ENCODE data around the gene GALNT10. TPM values are rescaled to one million over a fixed set of nuclear protein-coding genes. Genes with fewer than 3 reads are reported as not detected.

The GALNT10 gene
- total RNA-seq, 2 donors from 2014 or later: 30.2 to 43.4 TPM

DNA sequence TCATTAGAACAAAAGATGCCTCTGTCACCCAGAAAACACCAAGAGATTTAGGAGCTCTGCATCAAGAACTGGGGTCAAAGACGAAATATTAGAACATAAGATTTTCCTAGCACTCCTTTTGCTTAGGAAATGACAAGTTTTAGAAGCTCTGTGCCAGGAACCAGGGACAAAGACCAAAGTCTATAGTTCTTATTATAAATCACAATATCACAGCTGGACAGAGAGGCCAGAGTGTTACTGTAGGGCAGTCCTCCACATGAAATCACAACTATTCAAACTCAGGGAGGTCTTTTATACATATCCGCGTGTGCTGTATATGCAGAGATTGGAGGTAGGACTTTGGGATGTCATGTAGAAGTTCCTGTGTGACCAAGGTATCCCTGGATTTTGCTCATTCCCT is 138.5 kb downstream of the GALNT10 start:
- no peak overlapping the region for H3K4me3 Mint-ChIP-seq
- H3K36me3 Mint-ChIP-seq (ENCODE audit: low read depth): peaks cover 15% of the 10 kb centered on the region
- H3K4me1 Mint-ChIP-seq: peaks cover 6% of the 10 kb centered on the region
- no peak overlapping the region for H3K4me3 ChIP-seq (ENCODE audit: low read length)
- H3K9ac ChIP-seq (ENCODE audit: extremely low read depth, low read length, poor library complexity, severe bottlenecking): no peak overlapping the region
- no peaks in the 10 kb centered on the region for H3K27me3 Mint-ChIP-seq (ENCODE audit: insufficient read depth)
- no peak overlapping the region for H3K27ac Mint-ChIP-seq
- no peaks in the 10 kb centered on the region for H3K27me3 ChIP-seq (ENCODE audit: control insufficient read depth, insufficient read depth, low read length, poor library complexity, severe bottlenecking)
- H3K27ac ChIP-seq (ENCODE audit: low read depth, low read length): no peak overlapping the region
- no peaks in the 10 kb centered on the region for H3K4me1 ChIP-seq (ENCODE audit: control insufficient read depth, insufficient read depth, low read length)
- WGBS, 2 experiments (ENCODE audit: insufficient coverage in 1 of 2, insufficient read length in 1 of 2): 90 to 93% methylated on average over 1 to 3 of the region's 3 CpGs
- peaks cover 54% of the 10 kb centered on the region for H3K36me3 ChIP-seq (ENCODE audit: control insufficient read depth, insufficient read depth, low read length)
- DNase-seq: no peak
- peaks cover 13% of the 10 kb centered on the region for H3K9me3 ChIP-seq (ENCODE audit: control insufficient read depth, low read length)
- peaks cover 2% of the 10 kb centered on the region for H3K9me3 Mint-ChIP-seq
- TF ChIP-seq, protein P1, sequence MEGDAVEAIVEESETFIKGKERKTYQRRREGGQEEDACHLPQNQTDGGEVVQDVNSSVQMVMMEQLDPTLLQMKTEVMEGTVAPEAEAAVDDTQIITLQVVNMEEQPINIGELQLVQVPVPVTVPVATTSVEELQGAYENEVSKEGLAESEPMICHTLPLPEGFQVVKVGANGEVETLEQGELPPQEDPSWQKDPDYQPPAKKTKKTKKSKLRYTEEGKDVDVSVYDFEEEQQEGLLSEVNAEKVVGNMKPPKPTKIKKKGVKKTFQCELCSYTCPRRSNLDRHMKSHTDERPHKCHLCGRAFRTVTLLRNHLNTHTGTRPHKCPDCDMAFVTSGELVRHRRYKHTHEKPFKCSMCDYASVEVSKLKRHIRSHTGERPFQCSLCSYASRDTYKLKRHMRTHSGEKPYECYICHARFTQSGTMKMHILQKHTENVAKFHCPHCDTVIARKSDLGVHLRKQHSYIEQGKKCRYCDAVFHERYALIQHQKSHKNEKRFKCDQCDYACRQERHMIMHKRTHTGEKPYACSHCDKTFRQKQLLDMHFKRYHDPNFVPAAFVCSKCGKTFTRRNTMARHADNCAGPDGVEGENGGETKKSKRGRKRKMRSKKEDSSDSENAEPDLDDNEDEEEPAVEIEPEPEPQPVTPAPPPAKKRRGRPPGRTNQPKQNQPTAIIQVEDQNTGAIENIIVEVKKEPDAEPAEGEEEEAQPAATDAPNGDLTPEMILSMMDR (conservative IDR thresholded peaks at IDR 0.05): no peak

DNA sequence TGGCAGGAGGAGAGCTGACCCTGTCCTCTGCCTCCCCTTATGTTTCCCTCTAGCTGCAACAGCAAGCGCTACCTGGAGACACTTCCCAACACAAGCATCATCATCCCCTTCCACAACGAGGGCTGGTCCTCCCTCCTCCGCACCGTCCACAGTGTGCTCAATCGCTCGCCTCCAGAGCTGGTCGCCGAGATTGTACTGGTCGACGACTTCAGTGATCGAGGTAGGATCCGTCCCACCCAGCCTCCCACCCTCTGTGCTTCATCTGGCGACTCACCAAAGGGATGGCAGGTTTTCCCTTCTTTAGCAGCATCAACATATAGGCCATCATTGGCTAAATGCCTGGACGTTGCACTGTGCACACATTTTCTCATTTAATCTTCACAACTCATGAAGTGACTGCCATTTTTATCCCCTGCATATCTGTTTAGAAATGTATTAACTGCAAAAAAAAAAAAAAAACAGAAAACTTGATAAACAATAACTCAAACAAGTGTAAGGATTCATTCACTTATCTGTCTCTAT is 139.0 kb downstream of the GALNT10 start:
- H3K4me3 ChIP-seq (ENCODE audit: low read length): no peak overlapping the region
- Mint-ChIP-seq H3K27ac (no peak overlapping the region), H3K9me3 (peaks cover 2% of the 10 kb centered on the region), H3K4me1 (peaks cover 5% of the 10 kb centered on the region), H3K27me3 (ENCODE audit: insufficient read depth) (no peaks in the 10 kb centered on the region), H3K4me3 (no peak overlapping the region), H3K36me3 (ENCODE audit: low read depth) (peaks cover 15% of the 10 kb centered on the region)
- H3K27ac ChIP-seq (ENCODE audit: low read depth, low read length): no peak overlapping the region
- H3K4me1 ChIP-seq (ENCODE audit: control insufficient read depth, insufficient read depth, low read length): no peaks in the 10 kb centered on the region
- no peak overlapping the region for H3K9ac ChIP-seq (ENCODE audit: extremely low read depth, low read length, poor library complexity, severe bottlenecking)
- H3K27me3 ChIP-seq (ENCODE audit: control insufficient read depth, insufficient read depth, low read length, poor library complexity, severe bottlenecking): no peaks in the 10 kb centered on the region
- peaks cover 13% of the 10 kb centered on the region for H3K9me3 ChIP-seq (ENCODE audit: control insufficient read depth, low read length)
- peaks cover 56% of the 10 kb centered on the region for H3K36me3 ChIP-seq (ENCODE audit: control insufficient read depth, insufficient read depth, low read length)
- 94 to 97% methylated on average over 13 to 14 of the region's 14 CpGs for WGBS, 2 experiments (ENCODE audit: insufficient coverage in 1 of 2, insufficient read length in 1 of 2)
- no peak for DNase-seq
- TF ChIP-seq, protein P1 (conservative IDR thresholded peaks at IDR 0.05): no peak

DNA sequence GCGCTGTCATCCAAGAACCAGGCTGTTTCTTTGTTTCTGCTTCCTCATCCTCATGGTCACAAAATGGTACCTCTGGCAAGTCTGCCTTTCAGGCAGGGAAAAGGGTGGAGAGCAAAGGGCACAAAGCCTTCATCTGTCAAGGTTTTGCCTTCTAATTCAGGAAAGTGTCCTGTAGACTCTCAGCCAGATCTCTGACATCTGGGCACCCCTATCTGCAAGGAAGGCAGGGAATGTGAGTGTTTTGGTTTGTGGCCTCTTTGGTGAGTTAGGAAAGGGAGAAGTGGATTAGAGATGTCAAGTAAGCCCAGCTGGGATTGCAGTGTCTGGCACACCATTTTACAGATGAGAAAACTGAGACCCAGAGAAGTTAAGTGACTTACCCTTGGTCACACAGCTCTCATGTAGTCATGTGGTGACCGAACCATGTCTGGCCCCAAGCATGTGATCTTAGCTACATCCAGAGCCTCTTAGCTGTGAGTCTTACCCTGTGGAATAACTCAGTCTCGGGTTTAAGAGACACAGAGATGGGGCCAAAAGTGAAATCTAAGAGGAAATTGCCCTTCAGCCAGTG is 139.6 kb downstream of the GALNT10 start:
- no peak overlapping the region for H3K4me3 Mint-ChIP-seq
- Histone ChIP-seq H3K9me3 (ENCODE audit: control insufficient read depth, low read length) (peaks cover 13% of the 10 kb centered on the region), H3K4me1 (ENCODE audit: control insufficient read depth, insufficient read depth, low read length) (no peaks in the 10 kb centered on the region), H3K27ac (ENCODE audit: low read depth, low read length) (no peak overlapping the region), H3K9ac (ENCODE audit: extremely low read depth, low read length, poor library complexity, severe bottlenecking) (no peak overlapping the region), H3K36me3 (ENCODE audit: control insufficient read depth, insufficient read depth, low read length) (peaks cover 62% of the 10 kb centered on the region), H3K4me3 (ENCODE audit: low read length) (no peak overlapping the region), H3K27me3 (ENCODE audit: control insufficient read depth, insufficient read depth, low read length, poor library complexity, severe bottlenecking) (no peaks in the 10 kb centered on the region)
- TF ChIP-seq, protein P1 (conservative IDR thresholded peaks at IDR 0.05): no peak
- WGBS, 2 experiments (ENCODE audit: insufficient coverage in 1 of 2, insufficient read length in 1 of 2): 95 to 100% methylated on average over 3 of the region's 3 CpGs
- peaks cover 2% of the 10 kb centered on the region for H3K9me3 Mint-ChIP-seq
- DNase-seq: no peak
- peaks cover 5% of the 10 kb centered on the region for H3K4me1 Mint-ChIP-seq
- H3K36me3 Mint-ChIP-seq (ENCODE audit: low read depth): peaks cover 15% of the 10 kb centered on the region
- no peak overlapping the region for H3K27ac Mint-ChIP-seq
- no peaks in the 10 kb centered on the region for H3K27me3 Mint-ChIP-seq (ENCODE audit: insufficient read depth)

Data from endodermal cell (in vitro differentiated cells).